RPMI8226 (cell line): ENCODE data around the gene EMP2.
"Not testable (repeated sequence)": the region's sequence is repeated elsewhere in the genome, so short reads cannot be mapped to it uniquely, and the experiment has no call there.

Experiments
- DNase-seq: peaks from one replicate; pipeline ENCODE4 v3.0.0-alpha.2; 2015

The EMP2 gene

GRCh38 chr16:10547708-10548107 lies 32.7 kb downstream of the EMP2 start:
- DNase-seq, result no peak

- no peak for DNase-seq
Observed at GRCh38 chr16:10543231-10543977, 37.0 kb downstream of the EMP2 start.

- DNase-seq, result no peak
Observed at GRCh38 chr16:10541366-10541765, 39.0 kb downstream of the EMP2 start.

GRCh38 chr16:10539793-10540192 lies 40.6 kb downstream of the EMP2 start:
- no peak for DNase-seq

GRCh38 chr16:10539236-10539635 lies 41.2 kb downstream of the EMP2 start:
- DNase-seq, result no peak

GRCh38 chr16:10538583-10538982 lies 41.8 kb downstream of the EMP2 start:
- DNase-seq, result no peak

GRCh38 chr16:10537946-10538345 lies 42.5 kb downstream of the EMP2 start:
- no peak for DNase-seq

GRCh38 chr16:10536814-10537389 lies 43.5 kb downstream of the EMP2 start:
- DNase-seq, result no peak

GRCh38 chr16:10536328-10536727 lies 44.1 kb downstream of the EMP2 start:
- DNase-seq, result not testable (repeated sequence)

GRCh38 chr16:10535461-10535860 lies 44.9 kb downstream of the EMP2 start:
- DNase-seq, result no peak

- DNase-seq, result no peak
Observed at GRCh38 chr16:10534748-10535147, 45.6 kb downstream of the EMP2 start.

- not testable (repeated sequence) for DNase-seq
Observed at GRCh38 chr16:10533612-10534011, 46.8 kb downstream of the EMP2 start.

- DNase-seq, result no peak
Observed at GRCh38 chr16:10531582-10531981, 48.8 kb downstream of the EMP2 start.

GRCh38 chr16:10530685-10531084 lies 49.7 kb downstream of the EMP2 start:
- DNase-seq, result no peak

- DNase-seq, result no peak
Observed at GRCh38 chr16:10529895-10530669, 50.3 kb downstream of the EMP2 start.

GRCh38 chr16:10528635-10529034 lies 51.8 kb downstream of the EMP2 start:
- no peak for DNase-seq

GRCh38 chr16:10526962-10527361 lies 53.4 kb downstream of the EMP2 start:
- no peak for DNase-seq

- no peak for DNase-seq
Observed at GRCh38 chr16:10525214-10525825, 55.1 kb downstream of the EMP2 start.

- DNase-seq, result peak; percentile 15
Observed at GRCh38 chr16:10522966-10523365, 57.4 kb downstream of the EMP2 start.

- DNase-seq, result peak; percentile 66
Observed at GRCh38 chr16:10521681-10522274, 58.6 kb downstream of the EMP2 start.

- no peak for DNase-seq
Observed at GRCh38 chr16:10520869-10521578, 59.4 kb downstream of the EMP2 start.
